Activated T-cell treated with anti-CD3 and anti-CD28 coated beads, Interleukin-2, amount 50 U/mL, for 1 hour (primary cell): Measurements from ENCODE around the gene SNAI3.

ENCODE experiments used
- DNase-seq: peaks from one replicate; pipeline ENCODE4 v3.0.0-alpha.2; 2020

SNAI3 gene

GRCh38 chr16:88649195-88649923 lies 36.9 kb downstream of the SNAI3 start:
- DNase-seq, result no peak

- DNase-seq, result no peak
Measured at GRCh38 chr16:88647178-88648070, 38.9 kb downstream of the SNAI3 start.

- DNase-seq, result no peak
Measured at GRCh38 chr16:88646345-88647034, 39.8 kb downstream of the SNAI3 start.

GRCh38 chr16:88645941-88646340 lies 40.4 kb downstream of the SNAI3 start:
- no peak for DNase-seq

GRCh38 chr16:88645455-88645854 lies 40.9 kb downstream of the SNAI3 start:
- DNase-seq, result no peak

- no peak for DNase-seq
Measured at GRCh38 chr16:88643644-88643932, 42.7 kb downstream of the SNAI3 start.

- DNase-seq, result no peak
Measured at GRCh38 chr16:88642881-88643643, 43.2 kb downstream of the SNAI3 start.

GRCh38 chr16:88640498-88641247 lies 45.6 kb downstream of the SNAI3 start:
- no peak for DNase-seq

- DNase-seq, result no peak
Measured at GRCh38 chr16:88640039-88640495, 46.2 kb downstream of the SNAI3 start.

- no peak for DNase-seq
Measured at GRCh38 chr16:88639231-88640038, 46.9 kb downstream of the SNAI3 start.

- no peak for DNase-seq
Measured at GRCh38 chr16:88638323-88639230, 47.7 kb downstream of the SNAI3 start, which contains the start of gene IL17C. IL17C (plus strand) TSS chr16:88638572; CDS start chr16:88638642, 70 bp downstream.

- no peak for DNase-seq
Measured at GRCh38 chr16:88636488-88637265, 49.6 kb downstream of the SNAI3 start.

GRCh38 chr16:88635671-88636319 lies 50.5 kb downstream of the SNAI3 start:
- no peak for DNase-seq

GRCh38 chr16:88634994-88635670 lies 51.2 kb downstream of the SNAI3 start:
- DNase-seq, result no peak

- peak; percentile 63 for DNase-seq
Measured at GRCh38 chr16:88634141-88634993, 51.9 kb downstream of the SNAI3 start.

GRCh38 chr16:88633684-88634140 lies 52.6 kb downstream of the SNAI3 start:
- DNase-seq, result peak; percentile 68

GRCh38 chr16:88632587-88632930 lies 53.7 kb downstream of the SNAI3 start:
- no peak for DNase-seq
